ENCODE results near the gene DDHD1.

GRCh38 chr14:52996493-52996892, 156.6 kb downstream of the DDHD1 start:
- TF ChIP-seq CTCF (IDR thresholded peaks at IDR 0.05; ENCODE audit: insufficient read depth, low read length, poor library complexity, severe bottlenecking) (no peak), EZH2phosphoT487 (conservative IDR thresholded peaks at IDR 0.05; ENCODE audit: low read length) (no peak)
